ENCODE results near the gene CCN6. TPM values are rescaled to one million over a fixed set of nuclear protein-coding genes. Genes with fewer than 3 reads are reported as not detected.

Gene CCN6
- total RNA-seq, 1 donor from 2014 or later = not detected

- Mint-ChIP-seq H3K4me3 (no peak overlapping the region), H3K4me1 (peaks cover 18% of the 10 kb centered on the region)
Measured at GRCh38 chr6:112022749-112023148, 31.2 kb upstream of the CCN6 start.

DNA sequence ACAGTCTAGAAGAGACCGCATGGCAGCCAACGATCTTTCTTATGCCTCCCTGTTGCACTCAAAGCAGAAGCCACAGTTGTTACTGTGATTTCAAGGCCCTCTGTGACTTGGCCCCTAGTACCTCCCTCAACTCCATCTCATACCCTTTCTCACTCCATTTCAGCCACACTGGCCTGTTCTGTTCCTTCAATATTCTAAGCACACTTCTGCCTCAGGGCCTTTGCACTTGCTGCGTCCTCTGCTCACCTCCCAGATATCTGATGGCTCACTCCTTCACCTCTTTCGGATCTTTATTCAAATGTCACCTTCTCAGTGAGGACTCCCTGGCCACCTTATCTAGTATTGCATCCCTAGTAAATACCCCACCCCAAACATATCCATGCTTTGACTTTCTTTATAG is 29.4 kb upstream of the CCN6 start:
- Mint-ChIP-seq H3K4me3 (no peak overlapping the region), H3K36me3 (peaks cover 3% of the 10 kb centered on the region), H3K27ac (no peak overlapping the region), H3K9me3 (peaks cover 7% of the 10 kb centered on the region), H3K4me1 (peaks cover 2% of the 10 kb centered on the region), H3K27me3 (ENCODE audit: insufficient read depth, low read depth) (peaks cover 10% of the 10 kb centered on the region)
- Histone ChIP-seq H3K9me3 (ENCODE audit: low read depth) (no peaks in the 10 kb centered on the region), H3K79me2 (ENCODE audit: low read depth) (no peaks in the 10 kb centered on the region), H4K20me1 (ENCODE audit: low read depth) (no peaks in the 10 kb centered on the region), H3K27ac (no peak overlapping the region), H3K27me3 (no peaks in the 10 kb centered on the region), H3K4me1 (no peaks in the 10 kb centered on the region), H3F3A (ENCODE audit: low read depth) (no peaks in the 10 kb centered on the region), H3K36me3 (no peaks in the 10 kb centered on the region), H2AFZ (replicated peaks) (no peak overlapping the region), H3K9ac (no peak overlapping the region), H3K4me3 (no peak overlapping the region), H3K4me2 (no peak overlapping the region)
- TF ChIP-seq EZH2 (IDR thresholded peaks at IDR 0.05) = no peak
- no peak for TF ChIP-seq EZH2phosphoT487 (IDR thresholded peaks at IDR 0.05)
- TF ChIP-seq CTCF (IDR thresholded peaks at IDR 0.05) = no peak
- no peak for DNase-seq (ENCODE audit: low spot score)

More at GRCh38 chr6:112022749-112023148, 31.2 kb upstream of the CCN6 start:
- H3K27ac ChIP-seq = no peak overlapping the region
- peaks cover 3% of the 10 kb centered on the region for H3K36me3 Mint-ChIP-seq
- H4K20me1 ChIP-seq (ENCODE audit: low read depth) = no peaks in the 10 kb centered on the region
- H3K27ac Mint-ChIP-seq = no peak overlapping the region
- H3K9ac ChIP-seq = no peak overlapping the region
- TF ChIP-seq EZH2 (IDR thresholded peaks at IDR 0.05) = no peak
- TF ChIP-seq CTCF (IDR thresholded peaks at IDR 0.05) = no peak
- no peak for TF ChIP-seq EZH2phosphoT487 (IDR thresholded peaks at IDR 0.05)
- peaks cover 4% of the 10 kb centered on the region for H3K9me3 Mint-ChIP-seq
- H3K79me2 ChIP-seq (ENCODE audit: low read depth) = no peaks in the 10 kb centered on the region
- H2AFZ ChIP-seq (replicated peaks) = no peak overlapping the region
- no peak overlapping the region for H3K4me2 ChIP-seq
- no peaks in the 10 kb centered on the region for H3K36me3 ChIP-seq
- peaks cover 5% of the 10 kb centered on the region for H3K4me1 ChIP-seq
- no peaks in the 10 kb centered on the region for H3K9me3 ChIP-seq (ENCODE audit: low read depth)
- H3K27me3 ChIP-seq = no peaks in the 10 kb centered on the region
- H3K4me3 ChIP-seq = no peak overlapping the region
- DNase-seq (ENCODE audit: low spot score) = no peak
- H3K27me3 Mint-ChIP-seq (ENCODE audit: insufficient read depth, low read depth) = peaks cover 4% of the 10 kb centered on the region
- H3F3A ChIP-seq (ENCODE audit: low read depth) = no peaks in the 10 kb centered on the region

DNA sequence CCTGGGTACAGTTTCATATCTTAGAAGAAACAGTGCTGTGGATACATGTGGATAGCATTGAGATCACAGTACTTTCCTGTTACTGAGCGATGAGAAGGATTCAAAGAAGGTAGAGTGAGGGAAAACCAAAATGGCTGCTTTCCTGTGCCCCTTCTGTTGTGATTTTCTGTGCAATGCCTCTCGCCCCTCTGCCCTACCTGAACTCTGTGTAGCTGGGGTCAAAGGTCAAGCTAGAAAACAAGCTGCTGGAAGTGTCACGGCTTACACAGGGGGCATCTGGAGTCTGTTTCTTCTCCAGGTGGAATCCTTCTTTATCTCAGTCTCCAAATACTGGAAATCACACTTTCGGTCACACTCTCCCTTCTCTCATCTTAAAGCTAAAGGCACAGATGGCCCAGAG is 27.0 kb upstream of the CCN6 start:
- H3K36me3 ChIP-seq = no peaks in the 10 kb centered on the region
- no peaks in the 10 kb centered on the region for H3K4me1 ChIP-seq
- Mint-ChIP-seq H3K27me3 (ENCODE audit: insufficient read depth, low read depth) (peaks cover 11% of the 10 kb centered on the region), H3K4me1 (peaks cover 4% of the 10 kb centered on the region), H3K9me3 (peaks cover 7% of the 10 kb centered on the region), H3K4me3 (no peak overlapping the region), H3K27ac (no peak overlapping the region), H3K36me3 (peaks cover 3% of the 10 kb centered on the region)
- H2AFZ ChIP-seq (replicated peaks) = no peak overlapping the region
- TF ChIP-seq EZH2 (IDR thresholded peaks at IDR 0.05) (no peak), CTCF (IDR thresholded peaks at IDR 0.05) (no peak), EZH2phosphoT487 (IDR thresholded peaks at IDR 0.05) (no peak)
- no peak overlapping the region for H3K9ac ChIP-seq
- H3K27me3 ChIP-seq = peaks cover 2% of the 10 kb centered on the region
- no peaks in the 10 kb centered on the region for H3F3A ChIP-seq (ENCODE audit: low read depth)
- no peak overlapping the region for H3K4me2 ChIP-seq
- H3K79me2 ChIP-seq (ENCODE audit: low read depth) = no peaks in the 10 kb centered on the region
- H4K20me1 ChIP-seq (ENCODE audit: low read depth) = no peaks in the 10 kb centered on the region
- H3K9me3 ChIP-seq (ENCODE audit: low read depth) = no peaks in the 10 kb centered on the region
- H3K27ac ChIP-seq = no peak overlapping the region
- no peak for DNase-seq (ENCODE audit: low spot score)
- H3K4me3 ChIP-seq = no peak overlapping the region

Measured in neural progenitor cell (in vitro differentiated cells).